Testis (tissue), 3 donors: Measurements from ENCODE around the gene PACS1. TPM values are rescaled to one million over a fixed set of nuclear protein-coding genes. Genes with fewer than 3 reads are reported as not detected.

ENCODE experiments used
- DNase-seq: peaks from one replicate; pipeline ENCODE4 v3.0.0-alpha.2; 2019
- H3K27ac ChIP-seq, 2 donors: fragments of 200-600 bp; sonication (generic); one replicate each; pipeline ENCODE4 v1.5.1; 2019
- H3K27me3 ChIP-seq: fragments of 200-600 bp; sonication (generic); one replicate; pipeline ENCODE4 v1.5.1; 2019
- H3K36me3 ChIP-seq: fragments of 200-600 bp; sonication (generic); one replicate; pipeline ENCODE4 v1.5.1; 2017; ENCODE audit warnings: low read depth; ENCODE audit errors: missing control alignments
- H3K4me1 ChIP-seq: fragments of 200-600 bp; sonication (generic); one replicate; pipeline ENCODE4 v1.5.1; 2019
- H3K4me3 ChIP-seq, 2 donors: fragments of 200-600 bp; sonication (generic); one replicate each; pipeline ENCODE4 v1.5.1; 2017 to 2019
- H3K9me3 ChIP-seq: fragments of 200-600 bp; sonication (generic); one replicate; pipeline ENCODE4 v1.5.1; 2017
- CTCF ChIP-seq, 3 experiments: fragments of 450-650 bp in 2 of 3; fragments of 200-600 bp in 1 of 3; sonication (generic) in 1 of 3; IDR thresholded peaks; one replicate each; pipeline ENCODE4 v1.5.1; 2016 to 2019; ENCODE audit warnings: antibody characterized with exemption in 3 of 3, mild to moderate bottlenecking in 2 of 3, moderate library complexity in 1 of 3
- POLR2A ChIP-seq: fragments of 450-650 bp; IDR thresholded peaks from one replicate; pipeline ENCODE4 v1.6.1; 2017; ENCODE audit warnings: antibody characterized with exemption, mild to moderate bottlenecking, moderate library complexity
- WGBS, 2 donors: methylation state at CpG; one replicate each; pipeline ENCODE4 v1.1.5; 2018; 5-methylcytosine and 5-hydroxymethylcytosine counted together
- intact Hi-C: fragments of 100-400 bp; cut with DNase I; formaldehyde crosslinking; loops from one replicate; pipeline ENCODE4 v1.15.1; 2023; ENCODE audit warnings: low total_unique reads
- polyA plus RNA-seq: library from polyadenylated mRNA; stranded (reverse); fragments of 350-450 nt; fragmentation: Illumina TruSeq; extraction: RNeasy Lipid Tissue Mini Kit (QIAGEN cat#74804); gene quantifications from one replicate; pipeline ENCODE4 v1.2.3, GENCODE V29; 2014; ENCODE audit warnings: low read depth, low replicate concordance; ENCODE audit not compliant: insufficient read depth
- total RNA-seq, 2 donors: library from RNA; depleted of rRNA; stranded (reverse); fragments of >200 nt; gene quantifications; one replicate each; pipeline ENCODE4 v1.2.3, GENCODE V29; 2016

Gene PACS1
- total and polyA plus RNA-seq, 3 donors from 2014 or later = 111 to 131 (median 130) TPM

DNA sequence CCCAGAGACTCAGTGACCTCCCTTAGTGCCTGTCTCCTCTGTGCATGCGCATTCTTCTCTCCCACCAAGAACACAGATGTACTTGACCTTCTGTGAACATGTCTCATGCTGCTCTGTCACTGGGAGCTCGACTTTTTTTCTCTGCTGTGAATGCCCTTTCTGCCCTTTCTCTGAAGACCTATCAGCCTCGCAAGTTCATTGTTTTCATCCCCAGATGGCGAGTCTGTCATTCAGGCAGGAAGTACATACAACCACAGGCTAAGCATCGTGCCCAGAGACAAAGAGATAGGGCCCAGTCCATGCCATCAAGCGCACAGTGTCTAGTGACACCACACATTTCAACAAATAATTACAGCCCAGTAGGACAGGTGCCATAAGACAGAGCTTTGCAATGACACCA lies 148.0 kb downstream of the PACS1 start:
- DNase-seq = no peak
- no peak overlapping the region for H3K27ac ChIP-seq
- no peak overlapping the region for H3K4me3 ChIP-seq
- 87 to 90% methylated on average over 6 of the region's 6 CpGs for WGBS, 2 donors
- no peaks in the 10 kb centered on the region for H3K9me3 ChIP-seq
- intact Hi-C loops = no loop called here
- no peaks in the 10 kb centered on the region for H3K27me3 ChIP-seq
- no peaks in the 10 kb centered on the region for H3K4me1 ChIP-seq
- H3K36me3 ChIP-seq = no peaks in the 10 kb centered on the region
- TF ChIP-seq POLR2A = no peak

DNA sequence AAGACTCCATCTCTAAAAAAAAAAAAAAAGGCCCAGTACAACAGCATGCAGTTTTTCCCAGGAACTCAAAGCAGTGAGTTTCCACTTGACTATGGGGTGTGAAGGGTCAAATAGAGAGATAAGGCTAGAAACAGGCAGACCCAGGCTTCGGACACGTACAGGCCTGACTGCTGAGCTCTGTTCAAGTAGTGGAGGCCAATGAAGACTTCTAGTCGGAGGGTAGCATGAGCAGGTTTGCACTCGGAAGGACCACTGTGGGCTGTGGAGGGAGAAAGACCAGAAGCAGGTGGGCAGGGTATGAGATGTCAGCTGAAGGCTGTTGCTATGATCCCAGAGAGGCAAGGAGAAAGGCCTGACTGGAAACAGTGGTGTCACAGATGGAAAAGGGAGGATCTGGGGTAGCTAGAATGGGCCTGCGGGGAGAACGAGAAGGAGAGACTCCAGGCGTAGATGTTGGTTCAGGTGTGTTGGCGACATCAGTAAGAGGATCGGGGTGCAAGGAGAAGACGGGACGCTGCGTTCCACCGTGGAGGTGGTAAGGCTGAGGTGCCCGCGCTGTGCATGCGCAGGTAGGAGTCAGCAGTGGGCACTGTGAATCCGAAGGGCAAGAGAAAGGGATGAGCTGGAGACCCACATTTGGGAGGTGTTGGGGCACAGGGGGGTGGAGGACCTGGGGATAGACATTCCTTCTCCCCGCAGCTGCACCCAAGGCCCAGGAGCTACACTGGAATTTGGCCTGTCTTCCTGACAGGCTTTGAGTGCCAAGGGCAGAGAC lies 149.0 kb downstream of the PACS1 start:
- no peak for DNase-seq
- H3K4me3 ChIP-seq = no peak overlapping the region
- no peaks in the 10 kb centered on the region for H3K36me3 ChIP-seq
- H3K27ac ChIP-seq = no peak overlapping the region
- WGBS, 2 donors = 91 to 94% methylated on average over 16 to 18 of the region's 18 CpGs
- H3K4me1 ChIP-seq = no peaks in the 10 kb centered on the region
- no peaks in the 10 kb centered on the region for H3K27me3 ChIP-seq
- intact Hi-C loops = no loop called here
- no peak for TF ChIP-seq POLR2A
- no peak for TF ChIP-seq CTCF (IDR thresholded peaks at IDR 0.05)
- no peaks in the 10 kb centered on the region for H3K9me3 ChIP-seq

GRCh38 chr11:66219846-66220565 lies 149.9 kb downstream of the PACS1 start:
- WGBS, 2 donors = 90 to 94% methylated on average over 19 of the region's 19 CpGs
- no peak overlapping the region for H3K4me3 ChIP-seq
- TF ChIP-seq POLR2A = no peak
- TF ChIP-seq CTCF (IDR thresholded peaks at IDR 0.05) = no peak
- no peak overlapping the region for H3K27ac ChIP-seq
- H3K9me3 ChIP-seq = no peaks in the 10 kb centered on the region
- no peaks in the 10 kb centered on the region for H3K27me3 ChIP-seq
- H3K4me1 ChIP-seq = no peaks in the 10 kb centered on the region
- no peak for DNase-seq
- intact Hi-C loops = no loop called here
- no peaks in the 10 kb centered on the region for H3K36me3 ChIP-seq

DNA sequence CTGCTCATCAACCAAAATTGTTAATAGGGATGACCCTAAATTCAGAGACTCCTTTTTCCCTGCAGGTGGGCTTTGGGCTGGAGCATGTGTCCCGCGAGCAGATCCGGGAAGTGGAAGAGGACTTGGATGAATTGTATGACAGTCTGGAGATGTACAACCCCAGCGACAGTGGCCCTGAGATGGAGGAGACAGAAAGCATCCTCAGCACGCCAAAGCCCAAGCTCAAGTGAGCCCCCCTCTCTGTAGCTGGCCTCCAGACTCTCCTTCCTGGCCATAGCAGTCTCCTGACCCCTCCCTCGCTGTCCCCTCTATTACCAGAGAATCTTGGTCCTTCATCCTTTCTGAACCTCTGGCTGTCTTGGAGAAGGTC lies 150.5 kb downstream of the PACS1 start:
- Histone ChIP-seq H3K9me3 (no peaks in the 10 kb centered on the region), H3K27ac (no peak overlapping the region), H3K27me3 (no peaks in the 10 kb centered on the region), H3K4me3 (no peak overlapping the region), H3K4me1 (no peaks in the 10 kb centered on the region), H3K36me3 (no peaks in the 10 kb centered on the region)
- TF ChIP-seq POLR2A = no peak
- TF ChIP-seq CTCF (IDR thresholded peaks at IDR 0.05) = no peak
- WGBS, 2 donors = 90 to 93% methylated on average over 6 of the region's 6 CpGs
- no peak for DNase-seq
- intact Hi-C loops = no loop called here

- H3K9me3 ChIP-seq = no peaks in the 10 kb centered on the region
- no peaks in the 10 kb centered on the region for H3K36me3 ChIP-seq
- DNase-seq = no peak
- no peak overlapping the region for H3K4me3 ChIP-seq
- no peaks in the 10 kb centered on the region for H3K4me1 ChIP-seq
- H3K27me3 ChIP-seq = no peaks in the 10 kb centered on the region
- TF ChIP-seq POLR2A = no peak
- TF ChIP-seq CTCF (IDR thresholded peaks at IDR 0.05) = no peak
- intact Hi-C loops = no loop called here
- no peak overlapping the region for H3K27ac ChIP-seq
- WGBS, 2 donors = 91 to 95% methylated on average over 13 of the region's 13 CpGs
Measured at GRCh38 chr11:66221012-66221411, 150.9 kb downstream of the PACS1 start.
